GM19328 (cell line): ENCODE measurements around the gene PEDS1.
"Not testable (repeated sequence)": the region's sequence is repeated elsewhere in the genome, so short reads cannot be mapped to it uniquely, and the experiment has no call there.

Experiments used
- ATAC-seq: cut with Tn5 transposase; IDR thresholded peaks from one replicate; pipeline ENCODE4 v1.9.1; 2021; ENCODE audit warnings: mild to moderate bottlenecking, moderate library complexity; ENCODE audit not compliant: unreplicated experiment

PEDS1 gene

DNA sequence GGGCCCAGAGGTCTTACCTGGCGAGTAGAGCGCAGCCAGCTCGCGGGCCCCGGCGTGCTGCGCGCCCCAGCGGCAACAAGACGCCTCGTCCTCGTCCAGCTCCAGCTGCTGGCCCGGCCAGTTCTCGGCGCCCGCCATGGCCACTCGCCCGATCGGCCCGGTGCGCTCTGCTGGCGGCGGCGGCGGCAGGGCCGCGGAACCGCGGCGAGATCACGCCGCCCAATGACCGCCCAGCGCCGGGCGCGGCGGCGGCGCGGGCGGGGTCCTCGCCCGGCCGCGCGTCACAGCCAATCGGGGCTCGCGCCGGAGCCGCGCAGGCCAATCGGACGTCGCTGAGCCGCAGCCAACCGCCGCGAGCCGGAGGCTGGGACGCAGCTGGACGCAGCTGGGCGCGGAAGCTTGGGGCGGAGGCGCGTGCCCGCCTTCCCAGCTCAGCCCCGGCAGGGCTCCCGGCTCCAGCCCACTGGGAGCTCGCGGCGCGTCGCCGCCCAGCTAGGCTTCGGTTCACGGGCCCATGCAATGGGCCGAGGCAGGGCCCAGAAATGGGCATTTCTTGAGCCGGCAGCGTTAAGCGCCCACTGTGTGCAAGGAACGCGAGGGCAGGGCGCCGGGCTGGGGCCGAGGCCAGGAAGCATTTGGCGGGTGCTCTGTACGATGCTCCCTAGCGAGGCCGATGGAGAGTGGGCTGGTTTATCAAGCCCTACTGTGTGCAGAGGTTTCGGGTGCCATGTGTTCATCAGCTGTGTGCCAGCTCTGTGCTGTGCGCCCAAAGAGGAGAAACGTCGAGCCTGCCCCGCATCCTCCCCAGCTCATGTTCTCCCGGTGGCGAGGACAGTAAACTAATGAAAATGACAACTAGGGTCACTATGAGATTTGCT, at the start of gene PEDS1:
PEDS1 (minus strand) TSS at position 224 of the 878 bp plus-strand sequence; CDS start at position 138, 86 bp downstream.
- peak; percentile 94 for ATAC-seq

DNA sequence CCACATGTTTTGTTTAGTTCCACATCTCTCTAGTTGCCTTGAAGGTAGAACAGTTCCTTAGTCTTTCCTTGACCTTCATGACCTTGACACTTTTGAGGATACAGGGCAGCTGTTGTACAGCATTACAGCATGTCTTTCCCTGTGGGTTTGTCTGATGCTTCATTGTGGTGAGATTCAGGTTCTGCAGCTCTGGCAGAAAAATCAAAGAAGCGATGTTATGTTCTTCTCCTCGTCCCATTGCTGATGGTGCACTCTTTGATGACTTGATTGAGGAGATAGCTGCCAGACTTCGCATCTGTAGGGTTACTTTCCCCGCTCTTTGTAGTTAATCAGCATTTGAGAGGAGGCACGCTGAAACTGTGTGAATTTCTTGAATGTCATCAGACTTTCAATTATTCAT, 49.2 kb upstream of the PEDS1 start:
- ATAC-seq, result no peak

DNA sequence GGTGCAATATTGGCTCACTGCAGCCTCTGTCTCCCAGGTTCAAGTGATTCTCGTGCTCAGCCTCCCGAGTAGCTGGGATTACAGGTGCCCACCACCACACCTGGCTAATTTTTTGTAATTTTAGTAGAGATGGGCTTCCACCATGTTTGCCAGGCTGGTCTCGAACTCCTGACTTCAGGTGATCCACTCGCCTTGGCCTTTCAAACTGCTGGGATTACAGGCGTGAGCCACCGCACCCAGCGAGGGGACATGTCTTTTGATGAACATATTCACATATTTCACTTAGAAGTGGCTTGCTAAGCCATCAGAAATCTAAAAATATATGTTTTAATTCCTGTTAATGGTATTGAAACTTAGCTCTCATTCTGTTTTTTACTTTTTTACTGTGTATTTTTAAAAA, 48.2 kb upstream of the PEDS1 start:
- ATAC-seq, result not testable (repeated sequence)

DNA sequence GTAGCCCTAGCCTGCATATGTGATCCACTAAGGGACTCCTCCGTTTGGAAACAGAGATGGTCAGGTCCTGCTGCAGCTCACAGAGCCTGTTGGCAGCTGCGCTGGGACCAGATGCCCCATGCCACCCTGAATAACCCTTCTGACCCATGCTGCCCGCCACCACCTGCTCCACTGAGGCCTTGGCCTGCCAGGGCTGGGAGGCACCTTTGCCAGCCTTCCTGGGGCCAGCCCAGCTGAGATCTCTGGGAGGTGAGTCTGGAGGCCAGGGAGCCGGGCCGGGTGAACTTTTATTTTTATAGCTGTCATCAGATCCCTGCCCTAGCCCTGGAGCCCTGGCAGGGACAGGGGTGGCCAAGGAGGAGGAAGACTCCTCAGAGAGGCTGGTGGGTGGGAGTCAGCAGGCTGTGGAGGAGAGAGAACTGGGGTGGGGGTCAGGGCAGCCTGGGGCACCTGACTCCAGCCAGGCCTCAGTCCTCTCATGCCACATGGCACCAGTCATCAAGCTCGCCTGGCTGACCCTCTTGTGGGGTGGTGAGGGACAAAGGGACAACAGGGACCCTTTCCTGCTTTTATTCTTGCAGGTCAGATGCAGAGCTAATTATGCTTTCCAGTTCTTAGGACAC, 47.1 kb upstream of the PEDS1 start:
- ATAC-seq, result no peak

DNA sequence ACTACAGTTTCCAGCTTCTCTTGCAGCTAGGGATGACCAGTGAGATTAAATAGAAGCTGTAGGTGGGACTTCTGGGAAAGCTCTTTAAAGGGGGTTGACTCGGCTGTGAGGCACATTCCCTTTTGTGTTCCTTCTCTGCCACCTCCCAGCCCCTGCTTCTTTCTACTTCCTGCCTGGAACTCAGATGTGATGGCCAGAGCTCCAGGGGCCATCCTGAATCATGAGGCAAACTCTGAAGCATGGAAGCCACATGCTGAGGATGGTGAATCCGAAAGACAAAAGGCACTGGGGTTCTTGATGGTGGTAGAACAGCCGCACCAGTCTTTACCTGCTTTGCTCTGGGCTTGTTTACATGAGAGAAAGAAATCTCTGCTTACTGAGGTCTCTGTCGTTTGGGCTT, 46.2 kb upstream of the PEDS1 start:
- ATAC-seq, result no peak

DNA sequence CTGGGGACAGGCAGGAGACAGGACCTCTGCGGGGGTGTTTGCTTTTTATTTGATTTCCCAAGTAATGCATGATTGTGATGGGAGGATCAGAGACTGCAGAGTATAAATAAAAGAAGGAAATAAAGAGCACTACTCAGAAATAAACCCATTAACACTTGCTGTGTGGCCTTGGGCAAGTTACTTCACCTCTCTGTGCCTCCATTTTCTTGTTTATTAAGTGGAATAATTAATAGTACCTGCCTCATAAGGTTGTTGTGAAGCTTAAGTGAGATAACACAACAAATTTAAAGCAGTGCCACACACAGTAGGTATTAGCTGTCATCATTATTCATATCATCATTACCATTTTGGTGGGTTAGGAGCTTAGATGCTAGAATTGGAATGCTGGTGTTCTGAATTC, 45.2 kb upstream of the PEDS1 start:
- no peak for ATAC-seq

DNA sequence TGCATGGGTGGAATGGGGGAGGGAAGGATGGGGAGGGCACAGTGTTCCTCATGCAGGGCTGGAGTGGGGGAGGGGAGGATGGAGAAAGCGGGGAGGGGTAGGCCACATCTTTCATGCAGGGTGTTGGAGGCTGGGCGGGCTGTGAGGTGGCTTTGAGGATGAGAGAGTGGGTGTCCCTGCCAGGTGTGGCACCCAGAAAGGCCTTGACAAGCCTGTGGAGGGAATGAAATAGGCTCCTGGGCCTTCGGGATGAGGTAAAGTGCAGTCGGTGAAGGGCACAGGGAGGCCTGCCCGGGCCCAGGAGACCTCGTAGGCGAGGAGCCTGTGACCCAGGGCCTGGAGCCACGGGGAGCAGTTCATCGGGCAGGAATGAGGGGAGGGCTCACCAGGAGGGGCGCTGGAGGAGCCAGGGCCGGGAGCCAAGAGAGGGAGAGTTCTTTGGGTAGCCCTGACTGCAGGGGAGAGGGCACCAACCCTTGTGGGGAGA, 44.7 kb upstream of the PEDS1 start:
- no peak for ATAC-seq

DNA sequence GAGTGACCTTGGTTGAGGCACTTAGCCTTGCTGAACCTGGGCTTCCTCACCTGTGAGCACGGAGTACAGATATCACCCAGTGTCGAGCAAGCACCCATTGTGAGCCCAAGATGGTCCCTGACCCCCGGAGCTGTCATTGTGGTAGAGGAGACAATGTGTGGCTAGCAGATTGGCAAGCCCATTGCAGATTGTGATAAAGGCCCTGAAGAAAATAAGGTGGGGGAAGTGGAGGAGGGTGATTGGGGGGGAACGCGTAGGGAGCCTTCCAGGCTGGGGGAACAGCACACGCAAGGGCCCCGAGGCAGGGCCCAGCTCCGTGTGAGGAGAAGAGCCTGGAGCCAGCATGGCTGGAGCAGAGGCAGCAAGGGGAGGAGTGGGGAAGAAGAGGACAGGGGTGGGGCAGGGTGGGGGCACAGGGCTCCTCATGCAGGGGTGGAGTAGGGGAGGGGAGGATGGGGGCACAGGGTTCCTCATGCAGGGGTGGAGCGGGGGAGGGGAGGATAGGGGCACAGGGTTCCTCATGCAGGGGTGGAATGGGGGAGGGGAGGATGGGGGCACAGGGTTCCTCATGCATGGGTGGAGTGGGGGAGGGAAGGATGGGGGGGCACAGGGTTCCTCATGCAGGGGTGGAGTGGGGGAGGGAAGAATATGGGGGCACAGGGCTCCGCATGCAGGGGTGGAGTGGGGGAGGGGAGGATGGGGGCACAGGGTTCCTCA, 44.1 kb upstream of the PEDS1 start:
- no peak for ATAC-seq

DNA sequence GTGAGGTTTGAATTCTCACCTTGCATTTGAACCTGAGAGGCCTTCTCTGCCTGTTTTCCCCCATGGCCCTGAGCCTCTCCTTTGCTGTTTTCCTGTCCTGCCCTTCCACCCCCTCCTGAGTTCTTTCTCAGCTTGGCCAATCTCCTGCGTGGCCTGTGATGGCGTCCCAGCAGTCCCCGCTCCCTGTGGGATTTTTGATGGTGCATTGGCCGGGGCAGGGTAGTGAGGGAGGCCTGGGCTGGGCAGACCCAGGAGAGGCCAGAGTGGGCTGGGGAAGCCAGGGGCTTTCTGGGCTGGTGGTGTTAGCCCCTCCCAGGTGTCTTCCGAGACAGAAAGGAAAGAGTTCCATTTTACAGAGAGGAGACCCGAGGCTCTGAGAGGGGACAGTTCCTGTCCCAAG, 43.4 kb upstream of the PEDS1 start:
- ATAC-seq, result no peak

DNA sequence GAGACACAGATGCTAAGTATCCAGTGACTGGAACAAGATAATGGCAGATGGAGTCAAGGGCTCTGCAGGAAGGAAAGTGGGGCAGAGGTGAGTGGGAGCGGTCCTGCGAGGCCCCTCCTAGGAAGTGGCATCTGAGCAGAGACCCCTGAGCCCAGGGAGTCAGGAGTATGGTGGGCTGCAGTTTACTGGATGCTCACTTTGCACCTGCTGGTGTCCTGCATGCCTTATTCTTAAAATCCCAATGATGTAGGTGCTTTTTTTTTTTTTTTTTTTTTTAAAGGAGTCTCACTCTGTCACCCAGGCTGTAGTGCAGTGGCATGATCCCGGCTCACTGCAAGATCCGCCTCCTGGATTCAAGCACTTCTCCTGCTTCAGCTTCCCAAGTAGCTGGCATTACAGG, 42.7 kb upstream of the PEDS1 start:
- ATAC-seq, result no peak

DNA sequence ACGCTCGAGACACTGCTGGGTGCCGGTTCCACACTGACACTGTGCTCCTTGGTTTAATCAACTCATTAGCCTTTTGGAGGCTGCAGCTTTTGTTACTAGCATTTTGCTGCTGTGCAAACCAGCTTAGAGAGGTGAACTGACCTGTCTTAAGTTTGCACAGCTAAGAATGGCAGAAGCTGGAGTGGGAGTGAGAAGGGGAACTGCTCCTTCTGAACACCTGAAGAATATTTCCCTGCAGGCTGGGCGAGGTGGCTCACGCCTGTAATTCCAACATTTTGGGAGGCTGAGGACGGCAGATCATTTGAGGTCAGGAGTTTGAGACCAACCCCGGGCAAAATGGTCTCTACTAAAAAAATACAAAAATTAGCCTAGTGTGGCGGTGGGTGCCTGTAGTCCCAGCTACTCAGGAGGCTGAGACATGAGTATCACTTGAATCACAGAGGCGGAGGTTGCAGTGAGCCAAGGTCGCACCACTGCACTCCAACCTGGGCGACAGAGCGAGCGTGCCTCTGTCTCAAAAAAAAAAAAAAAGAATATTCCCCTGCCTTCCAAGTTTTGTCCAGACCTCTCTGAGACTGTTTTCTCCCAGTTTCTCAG, 42.1 kb upstream of the PEDS1 start:
- no peak for ATAC-seq

DNA sequence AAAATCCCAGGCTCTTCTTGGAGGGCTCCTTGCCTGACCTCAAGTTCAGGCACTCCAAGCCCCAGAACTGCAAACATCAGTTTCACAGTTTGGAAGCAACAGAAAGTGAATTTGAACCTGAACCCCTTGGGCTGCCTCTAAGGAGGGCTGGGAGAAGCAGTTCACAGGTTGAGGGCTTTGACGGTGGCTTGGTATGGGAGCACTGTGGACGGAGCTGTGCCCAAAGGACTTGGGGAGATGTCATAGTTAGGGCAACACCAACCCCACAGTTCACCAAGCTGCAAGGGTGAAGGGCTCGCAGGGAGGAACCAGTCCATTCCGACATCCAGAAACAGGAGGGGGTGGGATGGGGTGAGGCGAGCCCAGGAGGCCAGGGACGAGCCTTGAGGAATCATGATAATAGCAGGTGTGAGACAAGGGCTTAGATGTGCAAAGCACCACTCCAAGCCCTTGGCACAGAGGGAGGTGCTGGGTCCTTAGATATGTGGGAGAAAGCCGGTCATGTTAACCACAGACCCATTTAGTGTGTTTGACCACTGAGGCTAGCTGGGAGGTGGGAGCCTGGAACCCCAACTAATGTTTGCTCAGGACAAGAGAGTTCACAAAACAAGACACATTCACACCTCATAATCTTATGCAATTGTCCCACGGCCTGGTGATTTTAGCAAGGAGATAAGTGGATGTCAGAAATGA, 41.5 kb upstream of the PEDS1 start:
- ATAC-seq, result no peak

DNA sequence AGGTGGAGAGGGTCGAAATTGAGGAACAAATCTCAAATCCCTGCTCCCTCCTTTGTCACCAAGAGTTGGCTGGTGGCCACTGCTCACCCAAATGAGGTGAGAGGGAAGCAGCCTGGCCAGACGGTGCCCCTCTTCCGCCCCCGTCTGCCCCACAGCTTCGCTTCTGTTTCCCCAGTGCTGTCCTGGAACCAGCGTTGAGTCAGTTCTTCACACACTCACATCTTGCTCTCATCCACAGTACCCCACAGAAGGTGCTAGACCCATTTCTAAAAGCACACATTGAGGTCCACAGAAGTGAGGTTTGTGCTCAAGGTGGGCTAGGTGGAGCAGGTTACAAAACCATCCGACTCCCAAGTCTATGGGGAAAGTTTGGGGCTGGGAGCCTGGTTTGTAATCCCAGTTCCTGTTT, 40.9 kb upstream of the PEDS1 start:
- no peak for ATAC-seq

DNA sequence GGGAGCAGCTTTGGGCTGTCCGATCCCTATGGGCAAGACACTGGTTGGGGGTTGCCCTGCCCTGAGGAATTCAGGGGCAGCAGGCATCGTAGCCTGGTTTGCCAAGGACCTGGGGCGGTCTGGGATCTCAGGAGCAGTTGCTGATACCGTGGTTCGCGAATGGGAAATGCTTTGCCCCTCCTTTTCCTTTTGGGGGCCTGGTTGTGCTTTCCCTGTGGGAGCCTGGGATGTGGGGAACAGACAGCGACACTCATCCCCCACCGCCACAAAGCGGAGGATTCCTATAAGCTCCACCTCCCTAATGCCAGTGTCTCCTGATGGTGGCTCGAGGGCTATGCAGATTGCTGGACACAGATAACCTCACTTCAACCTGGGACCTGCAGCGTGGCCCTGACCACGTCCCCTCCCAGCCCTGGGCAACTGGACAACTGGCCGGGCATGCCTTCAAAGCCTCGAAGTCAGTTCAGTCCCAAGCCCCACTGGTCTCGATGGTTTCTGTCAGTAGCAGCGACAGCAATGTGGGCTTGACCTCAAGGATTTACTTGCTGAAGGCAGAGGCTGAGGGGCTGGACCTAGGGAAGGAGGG, 40.4 kb upstream of the PEDS1 start:
- ATAC-seq, result no peak

DNA sequence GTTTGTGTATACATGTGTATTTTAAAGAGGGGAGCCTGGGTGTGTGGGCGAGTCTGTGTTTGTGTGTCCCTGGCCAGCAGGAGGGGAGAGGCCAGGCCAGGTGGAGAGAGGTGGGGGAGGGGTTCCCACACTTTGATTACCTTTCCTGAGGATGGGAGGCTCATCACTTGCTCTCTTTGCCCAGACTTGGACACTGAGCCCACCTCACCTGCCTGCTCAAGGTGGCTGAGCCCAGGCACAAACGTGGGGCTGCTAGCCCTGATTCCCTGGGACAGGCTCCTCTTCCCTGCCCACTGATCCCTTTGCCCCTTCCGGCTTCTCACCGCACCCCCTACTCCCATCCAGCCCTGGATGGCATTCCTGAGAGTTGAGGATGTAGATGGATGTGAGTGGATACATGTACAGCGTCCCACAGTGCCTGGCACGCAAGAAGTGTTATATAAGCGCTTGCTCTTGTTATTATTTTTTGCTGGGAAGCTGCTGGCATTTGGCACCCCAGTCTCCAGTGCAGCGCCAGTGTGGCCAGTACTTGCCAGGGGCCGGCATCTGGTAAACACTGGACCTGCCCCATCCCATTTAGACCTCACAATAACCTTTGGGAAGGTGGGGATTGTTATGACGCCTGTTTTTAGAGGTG, 39.8 kb upstream of the PEDS1 start:
- ATAC-seq, result no peak

DNA sequence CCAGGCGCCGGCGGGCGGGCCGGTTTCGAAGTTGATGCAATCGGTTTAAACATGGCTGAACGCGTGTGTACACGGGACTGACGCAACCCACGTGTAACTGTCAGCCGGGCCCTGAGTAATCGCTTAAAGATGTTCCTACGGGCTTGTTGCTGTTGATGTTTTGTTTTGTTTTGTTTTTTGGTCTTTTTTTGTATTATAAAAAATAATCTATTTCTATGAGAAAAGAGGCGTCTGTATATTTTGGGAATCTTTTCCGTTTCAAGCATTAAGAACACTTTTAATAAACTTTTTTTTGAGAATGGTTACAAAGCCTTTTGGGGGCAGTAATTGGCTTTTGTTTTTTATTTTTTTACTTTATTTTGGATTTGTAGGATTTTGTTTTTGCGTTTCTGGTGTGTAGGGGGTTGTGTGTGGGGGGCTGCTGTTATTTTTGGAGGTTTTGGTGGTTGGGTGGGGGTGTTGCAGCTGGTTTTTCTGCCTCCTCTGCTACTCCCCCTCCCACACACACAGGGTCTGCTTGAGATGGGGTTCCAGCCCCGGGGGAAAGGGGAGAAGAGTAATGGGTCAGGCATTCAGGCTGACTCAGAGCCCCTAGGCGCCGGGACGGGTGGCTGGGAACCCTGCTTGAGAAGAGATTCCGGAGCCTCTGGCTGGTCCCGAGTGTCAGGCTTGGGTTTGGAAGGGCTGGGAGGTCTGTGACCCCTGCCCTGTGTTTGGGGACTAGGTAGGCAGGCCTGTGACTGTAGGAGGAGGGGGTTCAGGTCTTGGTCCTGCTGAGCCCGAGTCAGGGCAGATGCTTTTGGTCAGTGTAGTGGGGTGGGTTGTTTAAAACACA, 39.1 kb upstream of the PEDS1 start:
- no peak for ATAC-seq

DNA sequence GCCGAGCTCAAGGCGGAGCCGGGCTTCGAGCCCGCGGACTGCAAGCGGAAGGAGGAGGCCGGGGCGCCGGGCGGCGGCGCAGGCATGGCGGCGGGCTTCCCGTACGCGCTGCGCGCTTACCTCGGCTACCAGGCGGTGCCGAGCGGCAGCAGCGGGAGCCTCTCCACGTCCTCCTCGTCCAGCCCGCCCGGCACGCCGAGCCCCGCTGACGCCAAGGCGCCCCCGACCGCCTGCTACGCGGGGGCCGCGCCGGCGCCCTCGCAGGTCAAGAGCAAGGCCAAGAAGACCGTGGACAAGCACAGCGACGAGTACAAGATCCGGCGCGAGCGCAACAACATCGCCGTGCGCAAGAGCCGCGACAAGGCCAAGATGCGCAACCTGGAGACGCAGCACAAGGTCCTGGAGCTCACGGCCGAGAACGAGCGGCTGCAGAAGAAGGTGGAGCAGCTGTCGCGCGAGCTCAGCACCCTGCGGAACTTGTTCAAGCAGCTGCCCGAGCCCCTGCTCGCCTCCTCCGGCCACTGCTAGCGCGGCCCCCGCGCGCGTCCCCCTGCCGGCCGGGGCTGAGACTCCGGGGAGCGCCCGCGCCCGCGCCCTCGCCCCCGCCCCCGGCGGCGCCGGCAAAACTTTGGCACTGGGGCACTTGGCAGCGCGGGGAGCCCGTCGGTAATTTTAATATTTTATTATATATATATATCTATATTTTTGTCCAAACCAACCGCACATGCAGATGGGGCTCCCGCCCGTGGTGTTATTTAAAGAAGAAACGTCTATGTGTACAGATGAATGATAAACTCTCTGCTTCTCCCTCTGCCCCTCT, 38.2 kb upstream of the PEDS1 start:
- no peak for ATAC-seq

DNA sequence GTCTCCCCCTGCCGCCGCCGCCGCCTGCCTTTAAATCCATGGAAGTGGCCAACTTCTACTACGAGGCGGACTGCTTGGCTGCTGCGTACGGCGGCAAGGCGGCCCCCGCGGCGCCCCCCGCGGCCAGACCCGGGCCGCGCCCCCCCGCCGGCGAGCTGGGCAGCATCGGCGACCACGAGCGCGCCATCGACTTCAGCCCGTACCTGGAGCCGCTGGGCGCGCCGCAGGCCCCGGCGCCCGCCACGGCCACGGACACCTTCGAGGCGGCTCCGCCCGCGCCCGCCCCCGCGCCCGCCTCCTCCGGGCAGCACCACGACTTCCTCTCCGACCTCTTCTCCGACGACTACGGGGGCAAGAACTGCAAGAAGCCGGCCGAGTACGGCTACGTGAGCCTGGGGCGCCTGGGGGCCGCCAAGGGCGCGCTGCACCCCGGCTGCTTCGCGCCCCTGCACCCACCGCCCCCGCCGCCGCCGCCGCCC, 37.6 kb upstream of the PEDS1 start:
- no peak for ATAC-seq
